B cell (primary cell): Measurements from ENCODE around the gene SERTAD4. TPM values are rescaled to one million over a fixed set of nuclear protein-coding genes. Genes with fewer than 3 reads are reported as not detected.

Experiments used
- ATAC-seq: fragments of 200-7000 bp; cut with Tn5 transposase; one replicate; pipeline ENCODE4 v1.10.0; 2021; ENCODE audit warnings: low read depth, mild to moderate bottlenecking, moderate number of reproducible peaks, moderate library complexity
- CTCF ChIA-PET: fragments of 350-600 bp; sonication (Branson Sonifier 250); formaldehyde crosslinking; loops from one replicate; lab custom pipeline; 2021; ENCODE audit warnings: antibody characterized with exemption, inconsistent platforms; lab: Charles Lee
- POLR2A ChIA-PET: fragments of 350-600 bp; sonication (Branson Sonifier 250); formaldehyde crosslinking; loops from one replicate; lab custom pipeline; 2021; ENCODE audit warnings: antibody characterized with exemption; lab: Charles Lee
- DNase-seq: peaks from one replicate; pipeline ENCODE4 v3.0.0; 2013
- H2AFZ ChIP-seq: 2 replicates; pipeline ENCODE4 v1.6.1; 2012; ENCODE audit warnings: mild to moderate bottlenecking, low read depth, low read length; ENCODE audit not compliant: insufficient read depth, poor library complexity, severe bottlenecking
- H3K27ac ChIP-seq, 2 donors: 1 replicate in 1 of 2; 2 replicates in 1 of 2; pipeline ENCODE4 v1.5.1; 2012 to 2013; ENCODE audit warnings: low read length in 2 of 2, mild to moderate bottlenecking in 2 of 2, moderate library complexity in 1 of 2
- H3K27me3 ChIP-seq, 4 experiments: fragments of 200-600 bp in 1 of 4; sonication (generic) in 1 of 4; replicated peaks in 1 of 4; 1 replicate in 2 of 4; 2 replicates in 2 of 4; pipeline versions ENCODE4 v1.6.1 to v1.7.0; 2013 to 2016; ENCODE audit warnings: low read length in 3 of 4, mild to moderate bottlenecking in 2 of 4, mixed read lengths in 1 of 4, moderate library complexity in 1 of 4; ENCODE audit not compliant: insufficient read depth in 4 of 4, control insufficient read depth in 3 of 4; ENCODE audit errors: control extremely low read depth in 1 of 4
- H3K36me3 ChIP-seq, 2 experiments: replicated peaks in 1 of 2; 1 replicate in 1 of 2; 2 replicates in 1 of 2; pipeline versions ENCODE4 v1.6.1 to v1.7.1; 2013; ENCODE audit warnings: low read length in 1 of 2; ENCODE audit not compliant: insufficient read depth in 2 of 2, control insufficient read depth in 1 of 2; ENCODE audit errors: control extremely low read depth in 1 of 2, extremely low read depth in 1 of 2
- H3K4me1 ChIP-seq, 2 donors: fragments of 200-600 bp in 1 of 2; sonication (generic) in 1 of 2; 1 replicate in 1 of 2; 2 replicates in 1 of 2; pipeline versions ENCODE4 v1.5.1 to v1.6.1; 2013 to 2017; ENCODE audit warnings: low read length in 2 of 2; ENCODE audit not compliant: control insufficient read depth in 2 of 2, insufficient read depth in 2 of 2
- H3K4me2 ChIP-seq: replicated peaks from 2 replicates; pipeline ENCODE3; 2012; ENCODE audit warnings: mild to moderate bottlenecking, low read depth, low read length; ENCODE audit not compliant: poor library complexity, severe bottlenecking
- H3K4me3 ChIP-seq, 5 experiments: fragments of 200-600 bp in 1 of 5; sonication (generic) in 1 of 5; 1 replicate in 3 of 5; 2 replicates in 2 of 5; pipeline versions ENCODE4 v1.5.1 to v1.7.0; 2011 to 2016; ENCODE audit warnings: low read length in 4 of 5, mild to moderate bottlenecking in 4 of 5, low read depth in 2 of 5, control low read depth in 1 of 5, moderate library complexity in 1 of 5; ENCODE audit not compliant: insufficient read depth in 1 of 5; ENCODE audit errors: control extremely low read depth in 1 of 5, extremely low read depth in 1 of 5
- H3K79me2 ChIP-seq: fragments of 200-600 bp; sonication (generic); one replicate; pipeline ENCODE4 v1.6.0; 2016; ENCODE audit warnings: low read length; ENCODE audit not compliant: control insufficient read depth, insufficient read depth
- H3K9ac ChIP-seq: fragments of 200-600 bp; sonication (generic); 2 replicates; pipeline ENCODE4 v1.6.1; 2017; ENCODE audit warnings: mild to moderate bottlenecking, low read length, moderate library complexity
- H3K9me3 ChIP-seq, 3 donors: one replicate each; pipeline versions ENCODE4 v1.6.1 to v1.7.1; 2013; ENCODE audit warnings: low read length in 2 of 3; ENCODE audit not compliant: control insufficient read depth in 2 of 3, insufficient read depth in 1 of 3; ENCODE audit errors: control extremely low read depth in 1 of 3
- H4K20me1 ChIP-seq: 2 replicates; pipeline ENCODE4 v1.6.0; 2012; ENCODE audit warnings: mild to moderate bottlenecking, low read length; ENCODE audit not compliant: insufficient read depth, control insufficient read depth, poor library complexity, severe bottlenecking
- H3K27ac Mint-ChIP-seq: one replicate; pipeline ENCODE4 v1.8.0; 2021; ENCODE audit warnings: mixed read lengths
- H3K27me3 Mint-ChIP-seq: one replicate; pipeline ENCODE4 v1.8.0; 2021; ENCODE audit warnings: mixed read lengths
- H3K4me1 Mint-ChIP-seq: one replicate; pipeline ENCODE4 v1.8.0; 2021; ENCODE audit warnings: mixed read lengths
- H3K4me3 Mint-ChIP-seq: one replicate; pipeline ENCODE4 v1.8.0; 2021; ENCODE audit warnings: mixed read lengths
- H3K9me3 Mint-ChIP-seq: one replicate; pipeline ENCODE4 v1.8.0; 2022; ENCODE audit warnings: mixed read lengths; ENCODE audit not compliant: insufficient read depth
- EZH2 ChIP-seq: IDR thresholded peaks from 2 replicates; pipeline ENCODE4 v1.6.1; 2012; ENCODE audit warnings: borderline replicate concordance, low read depth, mild to moderate bottlenecking, moderate library complexity, low read length; ENCODE audit not compliant: insufficient read depth, poor library complexity, severe bottlenecking
- WGBS: methylation state at CpG from one replicate; pipeline ENCODE4 v1.1.5; 2013; ENCODE audit warnings: missing lambda C conversion rate; ENCODE audit not compliant: insufficient coverage; 5-methylcytosine and 5-hydroxymethylcytosine counted together
- intact Hi-C: fragments of 100-400 bp; cut with micrococcal nuclease; formaldehyde crosslinking; loops from one replicate; pipeline ENCODE4 v1.10.0; 2022
- polyA plus RNA-seq: library from polyadenylated mRNA; depleted of rRNA; stranded (reverse); fragments of >200 nt; gene quantifications from 2 replicates; pipeline ENCODE4 v1.2.3, GENCODE V29; 2012
- total RNA-seq, 2 donors: library from RNA; stranded (reverse); fragments of 120-200 nt in 1 of 2; gene quantifications; 1 replicate in 1 of 2; 2 replicates in 1 of 2; pipeline versions ENCODE4 v1.2.3 to v1.2.4, GENCODE V29; 2013 to 2022
- TF ChIP-seq, protein P1 (sequence below): fragments of 200-600 bp; IDR thresholded peaks from one replicate; pipeline ENCODE4 v1.8.0; 2022; ENCODE audit warnings: antibody characterized with exemption, mild to moderate bottlenecking

The SERTAD4 gene
- total and polyA plus RNA-seq, 2 donors (not counting 1 experiment from before 2014, with no cell fraction given) = not detected

DNA sequence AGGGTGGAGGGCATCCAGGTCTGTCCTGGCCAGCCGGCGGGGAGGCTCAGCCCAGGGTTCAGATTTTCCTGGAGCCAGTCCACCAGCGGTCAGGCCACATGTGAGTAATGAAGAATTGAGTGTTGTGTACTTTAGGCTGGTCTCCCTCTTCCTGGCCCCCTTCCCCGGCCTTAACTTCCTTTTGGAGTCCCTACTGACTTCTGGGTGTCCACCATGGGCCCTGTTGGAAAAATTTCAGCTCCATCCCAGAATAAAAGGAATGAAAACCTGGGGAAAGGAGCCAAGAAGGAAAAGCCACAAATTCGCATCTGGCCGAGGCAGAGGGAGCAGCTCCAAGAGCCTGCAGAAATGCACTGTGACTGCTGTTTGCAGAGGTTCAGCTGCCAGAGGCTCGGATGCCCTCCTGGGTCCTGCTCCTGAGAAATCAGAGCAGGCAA, 60.6 kb downstream of the SERTAD4 start:
- CTCF ChIA-PET = interaction anchor here (1.3 kb wide), 1 partner anchor 107 kb away, joined by 4 read pairs; no protein-coding TSS in a partner anchor
- 89% methylated on average over 4 of the region's 7 CpGs for WGBS

DNA sequence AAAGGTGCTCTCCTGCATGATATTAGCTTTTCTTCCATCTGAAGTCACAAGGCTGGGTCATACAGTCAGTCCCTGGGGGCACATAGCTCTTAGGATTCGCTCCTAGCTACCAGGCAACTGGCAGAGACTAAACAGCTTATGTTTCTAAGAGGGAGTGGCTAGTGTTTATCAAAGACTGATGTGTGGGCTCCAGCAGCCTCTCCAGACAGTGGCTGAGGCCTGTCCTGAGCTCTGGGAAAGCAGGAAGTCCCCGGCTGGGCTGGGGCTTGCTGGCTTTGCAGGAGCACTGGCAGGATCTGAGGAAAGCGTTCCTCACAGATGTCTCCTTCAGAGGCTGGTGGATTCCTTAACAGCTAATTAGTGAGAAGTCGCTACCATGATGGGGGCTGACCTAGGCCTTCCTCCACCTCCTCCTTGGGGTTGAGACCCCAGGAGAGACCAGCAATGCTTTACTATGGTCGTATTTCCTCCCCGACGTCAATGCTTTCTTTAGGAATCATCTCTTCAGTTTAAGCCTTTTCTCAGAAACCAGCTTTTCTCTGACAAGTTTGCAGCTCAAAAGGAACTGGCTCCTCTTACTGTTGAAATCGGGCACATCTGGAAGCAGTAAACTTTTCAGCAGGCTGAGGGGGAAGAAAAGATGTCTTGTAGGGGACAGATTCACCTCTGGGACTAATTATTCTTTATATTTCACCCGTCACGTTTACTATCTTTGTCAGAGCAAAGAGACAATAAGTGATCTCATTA, 62.6 kb downstream of the SERTAD4 start:
- peaks cover 48% of the 10 kb centered on the region for H3K27me3 Mint-ChIP-seq
- POLR2A ChIA-PET = no interaction called here
- H3K79me2 ChIP-seq = no peaks in the 10 kb centered on the region

More for the DNA sequence above, 60.6 kb downstream of the SERTAD4 start:
- peaks cover 3% of the 10 kb centered on the region for H3K4me1 Mint-ChIP-seq
- no peaks in the 10 kb centered on the region for H3K36me3 ChIP-seq
- H3K4me3 Mint-ChIP-seq = peak overlapping the region; percentile 69
- no peaks in the 10 kb centered on the region for H3K9me3 Mint-ChIP-seq
- intact Hi-C loops = no loop called here
- peaks cover 0 to 39% (median 23%) of the 10 kb centered on the region in 4 experiments for H3K27me3 ChIP-seq
- no peak for TF ChIP-seq EZH2
- TF ChIP-seq, protein P1, sequence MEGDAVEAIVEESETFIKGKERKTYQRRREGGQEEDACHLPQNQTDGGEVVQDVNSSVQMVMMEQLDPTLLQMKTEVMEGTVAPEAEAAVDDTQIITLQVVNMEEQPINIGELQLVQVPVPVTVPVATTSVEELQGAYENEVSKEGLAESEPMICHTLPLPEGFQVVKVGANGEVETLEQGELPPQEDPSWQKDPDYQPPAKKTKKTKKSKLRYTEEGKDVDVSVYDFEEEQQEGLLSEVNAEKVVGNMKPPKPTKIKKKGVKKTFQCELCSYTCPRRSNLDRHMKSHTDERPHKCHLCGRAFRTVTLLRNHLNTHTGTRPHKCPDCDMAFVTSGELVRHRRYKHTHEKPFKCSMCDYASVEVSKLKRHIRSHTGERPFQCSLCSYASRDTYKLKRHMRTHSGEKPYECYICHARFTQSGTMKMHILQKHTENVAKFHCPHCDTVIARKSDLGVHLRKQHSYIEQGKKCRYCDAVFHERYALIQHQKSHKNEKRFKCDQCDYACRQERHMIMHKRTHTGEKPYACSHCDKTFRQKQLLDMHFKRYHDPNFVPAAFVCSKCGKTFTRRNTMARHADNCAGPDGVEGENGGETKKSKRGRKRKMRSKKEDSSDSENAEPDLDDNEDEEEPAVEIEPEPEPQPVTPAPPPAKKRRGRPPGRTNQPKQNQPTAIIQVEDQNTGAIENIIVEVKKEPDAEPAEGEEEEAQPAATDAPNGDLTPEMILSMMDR = no peak
- POLR2A ChIA-PET = no interaction called here
- no peak overlapping the region for H2AFZ ChIP-seq
- DNase-seq (no peak), ATAC-seq (no peak)
- H3K9ac ChIP-seq = no peak overlapping the region
- H3K4me2 ChIP-seq = no peak overlapping the region
- no peak overlapping the region for H3K27ac Mint-ChIP-seq
- peaks cover 12 to 14% of the 10 kb centered on the region in 2 donors for H3K4me1 ChIP-seq
- H3K9me3 ChIP-seq = no peaks in the 10 kb centered on the region
- H3K27me3 Mint-ChIP-seq = peaks cover 56% of the 10 kb centered on the region
- no peak overlapping the region for H3K27ac ChIP-seq
- H3K79me2 ChIP-seq = no peaks in the 10 kb centered on the region
- H4K20me1 ChIP-seq = no peaks in the 10 kb centered on the region
- H3K4me3 ChIP-seq = no peak overlapping the region

More for the DNA sequence above, 62.6 kb downstream of the SERTAD4 start:
- DNase-seq (no peak), ATAC-seq (no peak)
- Histone ChIP-seq H2AFZ (no peak overlapping the region), H3K36me3 (no peaks in the 10 kb centered on the region), H3K9ac (no peak overlapping the region), H3K27ac (no peak overlapping the region), H3K27me3 (peaks cover 0 to 35% (median 17%) of the 10 kb centered on the region in 4 experiments), H3K4me3 (no peak overlapping the region), H4K20me1 (no peaks in the 10 kb centered on the region), H3K4me2 (no peak overlapping the region), H3K4me1 (peaks cover 12 to 14% of the 10 kb centered on the region in 2 donors), H3K9me3 (no peaks in the 10 kb centered on the region)
- intact Hi-C loops = no loop called here
- Mint-ChIP-seq H3K4me3 (no peak overlapping the region), H3K27ac (no peak overlapping the region), H3K4me1 (peaks cover 3% of the 10 kb centered on the region), H3K9me3 (no peaks in the 10 kb centered on the region)
- CTCF ChIA-PET = interaction anchor here (0.7 kb wide), 1 partner anchor 10 kb away, joined by 3 read pairs; no protein-coding TSS in a partner anchor
- 92% methylated on average over 5 of the region's 10 CpGs for WGBS
- TF ChIP-seq EZH2 = no peak
- TF ChIP-seq, protein P1 = no peak
